ENCODE measurements around the gene AMPD2.

- no peak for TF ChIP-seq EZH2 (IDR thresholded peaks at IDR 0.05)
- TF ChIP-seq CTCF (IDR thresholded peaks at IDR 0.05), result no peak
- no peak for TF ChIP-seq EZH2phosphoT487 (IDR thresholded peaks at IDR 0.05)
These were observed 37.6 kb upstream of the AMPD2 start for GRCh38 chr1:109582021-109582420.

Data from neural progenitor cell (in vitro differentiated cells).